Neuronal stem cell (in vitro differentiated cells): ENCODE data around the gene CTDSPL2.

Experiments used
- DNase-seq: peaks from one replicate; pipeline ENCODE4 v3.0.0-alpha.2; 2013; ENCODE audit warnings: low spot score
- H2AFZ ChIP-seq: one replicate; pipeline ENCODE4 v1.6.1; 2013; ENCODE audit warnings: mild to moderate bottlenecking, low read length, inconsistent platforms
- H2AK5ac ChIP-seq: 2 replicates; pipeline ENCODE4 v1.6.1; 2013; ENCODE audit warnings: low read depth, mild to moderate bottlenecking, inconsistent platforms, low read length, moderate library complexity, mixed read lengths
- H2BK120ac ChIP-seq: 2 replicates; pipeline ENCODE4 v1.6.1; 2013; ENCODE audit warnings: low read depth, mild to moderate bottlenecking, inconsistent platforms, low read length, moderate library complexity, mixed read lengths
- H2BK12ac ChIP-seq: one replicate; pipeline ENCODE4 v1.6.1; 2013; ENCODE audit warnings: low read length, inconsistent platforms
- H2BK15ac ChIP-seq: 2 replicates; pipeline ENCODE4 v1.6.1; 2013; ENCODE audit warnings: mild to moderate bottlenecking, low read length, inconsistent platforms, mixed read lengths
- H2BK5ac ChIP-seq: one replicate; pipeline ENCODE4 v1.6.1; 2013; ENCODE audit warnings: inconsistent platforms, mild to moderate bottlenecking, low read length, moderate library complexity
- H3K14ac ChIP-seq: one replicate; pipeline ENCODE4 v1.6.1; 2013; ENCODE audit warnings: low read length, inconsistent platforms
- H3K18ac ChIP-seq: 2 replicates; pipeline ENCODE4 v1.6.1; 2013; ENCODE audit warnings: low read length, inconsistent platforms
- H3K23ac ChIP-seq: 2 replicates; pipeline ENCODE4 v1.6.1; 2013; ENCODE audit warnings: low read depth, mild to moderate bottlenecking, mixed read lengths, low read length, inconsistent platforms; ENCODE audit not compliant: poor library complexity
- H3K27ac ChIP-seq: replicated peaks from 3 replicates; pipeline ENCODE4 v1.5.1; 2013; ENCODE audit warnings: low read length, inconsistent platforms
- H3K27me3 ChIP-seq, 3 experiments: 2 replicates each; pipeline ENCODE4 v1.6.1; 2013; ENCODE audit warnings: low read length in 3 of 3, mild to moderate bottlenecking in 2 of 3, inconsistent platforms in 1 of 3, low read depth in 1 of 3, mixed read lengths in 1 of 3, moderate library complexity in 1 of 3; ENCODE audit not compliant: control insufficient read depth in 3 of 3, insufficient read depth in 3 of 3
- H3K36me3 ChIP-seq, 2 donors: replicated peaks in 1 of 2; 2 replicates each; pipeline ENCODE4 v1.6.1; 2013; ENCODE audit warnings: low read length in 2 of 2; ENCODE audit not compliant: control insufficient read depth in 2 of 2, insufficient read depth in 2 of 2
- H3K4ac ChIP-seq: 2 replicates; pipeline ENCODE4 v1.6.1; 2013; ENCODE audit warnings: inconsistent platforms, mild to moderate bottlenecking, low read length, moderate library complexity
- H3K4me1 ChIP-seq, 2 donors: 1 replicate in 1 of 2; 2 replicates in 1 of 2; pipeline ENCODE4 v1.6.1; 2013; ENCODE audit warnings: low read length in 2 of 2, low read depth in 1 of 2; ENCODE audit not compliant: control insufficient read depth in 2 of 2, insufficient read depth in 1 of 2
- H3K4me2 ChIP-seq: one replicate; pipeline ENCODE4 v1.6.1; 2013; ENCODE audit warnings: mild to moderate bottlenecking, low read length, inconsistent platforms; ENCODE audit not compliant: insufficient read depth, poor library complexity, severe bottlenecking
- H3K4me3 ChIP-seq, 2 donors: 2 replicates each; pipeline ENCODE4 v1.5.1; 2013; ENCODE audit warnings: low read length in 2 of 2, mild to moderate bottlenecking in 2 of 2, inconsistent platforms in 1 of 2, moderate library complexity in 1 of 2
- H3K79me1 ChIP-seq: one replicate; pipeline ENCODE4 v1.6.1; 2013; ENCODE audit warnings: low read depth, mild to moderate bottlenecking, inconsistent platforms, low read length, moderate library complexity
- H3K9ac ChIP-seq: one replicate; pipeline ENCODE4 v1.6.1; 2013; ENCODE audit warnings: mild to moderate bottlenecking, low read depth, low read length, inconsistent platforms; ENCODE audit not compliant: poor library complexity
- H3K9me3 ChIP-seq, 2 donors: replicated peaks in 1 of 2; 2 replicates each; pipeline versions ENCODE3 to v1.6.1; 2013; ENCODE audit warnings: low read length in 2 of 2, mild to moderate bottlenecking in 2 of 2, inconsistent platforms in 1 of 2, low read depth in 1 of 2, mixed read lengths in 1 of 2, moderate library complexity in 1 of 2; ENCODE audit not compliant: control insufficient read depth in 2 of 2, insufficient read depth in 1 of 2
- H4K8ac ChIP-seq: one replicate; pipeline ENCODE4 v1.6.1; 2013; ENCODE audit warnings: low read depth, mild to moderate bottlenecking, inconsistent platforms, low read length, moderate library complexity
- H4K91ac ChIP-seq: one replicate; pipeline ENCODE4 v1.6.1; 2013; ENCODE audit warnings: low read length, low read depth, mild to moderate bottlenecking, inconsistent platforms; ENCODE audit not compliant: poor library complexity
- WGBS, 2 donors: extraction: QIAGEN DNeasy Blood & Tissue Kit; methylation state at CpG; one replicate each; pipeline ENCODE4 v1.1.7; 2013; ENCODE audit warnings: missing lambda C conversion rate in 2 of 2, mixed read lengths in 1 of 2; ENCODE audit not compliant: insufficient read length in 2 of 2, insufficient replicate concordance in 1 of 2; ENCODE audit errors: extremely low coverage in 2 of 2; 5-methylcytosine and 5-hydroxymethylcytosine counted together

The CTDSPL2 gene

DNA sequence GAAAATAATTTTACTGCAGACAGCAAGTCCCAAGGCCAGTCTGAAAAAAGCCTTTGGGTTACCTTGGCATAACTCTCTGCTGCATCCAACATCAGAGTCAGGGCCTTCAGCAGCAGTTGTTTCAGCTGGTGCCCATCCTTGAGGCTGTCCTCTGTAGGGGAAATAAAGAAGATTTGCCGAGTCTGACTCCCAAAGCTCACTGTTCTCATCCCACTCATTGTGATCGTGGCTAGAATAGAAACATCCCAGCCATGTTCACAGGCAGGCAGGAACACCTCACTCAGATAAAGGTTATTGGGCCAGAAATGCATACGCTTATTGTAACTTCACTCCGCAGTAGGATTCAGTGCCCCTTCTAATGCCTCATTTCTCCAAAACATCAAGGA, 138.7 kb downstream of the CTDSPL2 start:
- Histone ChIP-seq H2BK5ac (no peak overlapping the region), H3K4ac (no peak overlapping the region), H2BK12ac (no peak overlapping the region), H3K4me1 (no peaks in the 10 kb centered on the region), H4K8ac (no peak overlapping the region), H3K79me1 (no peaks in the 10 kb centered on the region), H3K9ac (no peak overlapping the region), H3K36me3 (peaks cover 42 to 97% of the 10 kb centered on the region in 2 donors), H3K27ac (no peak overlapping the region), H2AK5ac (no peak overlapping the region), H4K91ac (no peak overlapping the region), H2BK120ac (no peak overlapping the region), H2BK15ac (no peak overlapping the region), H3K18ac (no peak overlapping the region), H3K9me3 (peaks cover 17 to 34% of the 10 kb centered on the region in 2 donors), H3K27me3 (no peaks in the 10 kb centered on the region), H2AFZ (no peak overlapping the region), H3K4me3 (no peak overlapping the region), H3K4me2 (no peak overlapping the region), H3K23ac (no peak overlapping the region), H3K14ac (no peak overlapping the region)
- no CpG with 5 or more reads among the region's 4 CpGs for whole genome bisulfite sequencing, 2 donors
- DNase-seq, result no peak

DNA sequence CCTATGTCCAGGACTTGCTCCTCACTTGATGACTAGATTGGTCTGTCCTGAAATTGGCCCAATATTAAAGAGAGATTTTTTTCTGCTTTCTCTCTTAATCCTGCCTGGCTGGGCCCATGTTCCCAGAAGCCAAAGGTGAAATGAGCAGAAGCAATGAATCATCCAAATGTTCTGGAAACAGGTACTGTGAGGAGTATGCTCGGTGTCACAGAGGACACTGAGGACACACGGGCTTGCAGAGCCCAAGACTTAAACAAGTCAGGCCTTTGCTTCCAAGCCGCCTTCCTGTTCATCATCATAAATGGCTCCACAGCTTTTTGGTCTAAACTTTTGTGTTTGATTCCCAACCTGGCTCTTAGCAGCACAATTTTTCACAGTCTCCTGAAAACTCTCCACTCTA, 140.9 kb downstream of the CTDSPL2 start:
- Histone ChIP-seq H2AK5ac (no peak overlapping the region), H3K9ac (no peak overlapping the region), H4K91ac (no peak overlapping the region), H3K4me3 (no peak overlapping the region), H3K9me3 (peaks cover 17 to 31% of the 10 kb centered on the region in 2 donors), H3K14ac (no peak overlapping the region), H2AFZ (no peak overlapping the region), H2BK5ac (no peak overlapping the region), H3K18ac (no peak overlapping the region), H2BK15ac (no peak overlapping the region), H2BK12ac (no peak overlapping the region), H2BK120ac (no peak overlapping the region), H3K27me3 (no peaks in the 10 kb centered on the region), H3K23ac (no peak overlapping the region), H3K4me1 (no peaks in the 10 kb centered on the region), H4K8ac (no peak overlapping the region), H3K27ac (no peak overlapping the region), H3K79me1 (no peaks in the 10 kb centered on the region), H3K4me2 (no peak overlapping the region), H3K4ac (no peak overlapping the region), H3K36me3 (peaks cover 40 to 88% of the 10 kb centered on the region in 2 donors)
- no CpG with 5 or more reads among the region's 3 CpGs for WGBS, 2 donors
- DNase-seq, result no peak

DNA sequence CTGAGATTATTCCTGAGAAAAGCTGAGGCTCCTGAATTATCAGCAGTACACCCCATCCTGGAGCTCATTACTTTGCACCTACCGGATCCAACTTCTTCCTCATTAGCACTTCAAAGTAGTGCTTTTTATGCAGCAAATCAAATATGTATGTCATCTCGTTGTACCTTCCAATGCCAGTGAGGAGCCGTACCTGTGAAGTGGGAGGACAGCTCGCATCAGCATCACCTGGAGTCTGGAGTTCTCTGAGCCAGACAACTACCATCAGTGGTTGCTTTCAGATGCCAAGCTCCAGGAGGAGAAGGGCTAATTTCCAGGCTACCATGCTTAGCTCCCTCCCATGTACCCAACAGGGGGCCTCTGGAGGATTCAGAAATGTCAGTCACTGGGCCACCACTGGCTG, 141.9 kb downstream of the CTDSPL2 start:
- Histone ChIP-seq H2BK15ac (no peak overlapping the region), H3K18ac (no peak overlapping the region), H2AK5ac (no peak overlapping the region), H3K36me3 (peaks cover 34 to 88% of the 10 kb centered on the region in 2 donors), H3K4ac (no peak overlapping the region), H3K79me1 (peaks cover 2% of the 10 kb centered on the region), H4K8ac (no peak overlapping the region), H2BK5ac (no peak overlapping the region), H2BK12ac (no peak overlapping the region), H3K9me3 (peaks cover 17 to 22% of the 10 kb centered on the region in 2 donors), H3K9ac (no peak overlapping the region), H3K4me2 (no peak overlapping the region), H4K91ac (no peak overlapping the region), H3K4me3 (no peak overlapping the region), H3K27ac (no peak overlapping the region), H2AFZ (no peak overlapping the region), H2BK120ac (no peak overlapping the region), H3K4me1 (no peaks in the 10 kb centered on the region), H3K14ac (no peak overlapping the region), H3K23ac (no peak overlapping the region), H3K27me3 (no peaks in the 10 kb centered on the region)
- WGBS, 2 donors, result no CpG with 5 or more reads among the region's 4 CpGs
- no peak for DNase-seq

DNA sequence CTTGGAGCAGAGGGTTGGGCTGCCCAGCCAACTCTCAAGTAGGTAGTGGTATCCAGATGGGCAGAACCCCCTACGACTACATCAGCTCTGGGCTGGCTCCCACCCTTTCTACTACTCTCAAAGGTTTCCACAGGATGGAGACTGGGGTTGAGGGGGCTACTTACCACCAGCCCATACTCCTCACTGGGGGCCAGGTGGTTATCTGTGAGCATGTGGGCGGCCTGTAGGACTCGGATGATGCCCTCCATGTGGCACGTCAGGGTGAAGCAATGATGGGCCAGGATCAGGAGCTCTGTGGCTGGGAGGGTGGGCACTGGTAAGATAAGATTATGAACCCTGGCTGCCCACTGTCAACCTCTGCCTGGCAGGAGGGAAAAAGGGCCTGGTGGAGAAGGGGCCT, 142.9 kb downstream of the CTDSPL2 start:
- Histone ChIP-seq H2AFZ (no peak overlapping the region), H3K4me2 (no peak overlapping the region), H3K27me3 (no peaks in the 10 kb centered on the region), H3K4ac (no peak overlapping the region), H3K9ac (no peak overlapping the region), H3K4me3 (no peak overlapping the region), H2BK120ac (no peak overlapping the region), H3K79me1 (peaks cover 2% of the 10 kb centered on the region), H3K27ac (no peak overlapping the region), H4K91ac (no peak overlapping the region), H3K14ac (no peak overlapping the region), H2BK12ac (no peak overlapping the region), H3K9me3 (peaks cover 10 to 11% of the 10 kb centered on the region in 2 donors), H3K36me3 (peaks cover 29 to 88% of the 10 kb centered on the region in 2 donors), H3K23ac (no peak overlapping the region), H3K4me1 (no peaks in the 10 kb centered on the region), H2BK15ac (no peak overlapping the region), H2BK5ac (no peak overlapping the region), H3K18ac (peak overlapping the region; percentile 25), H4K8ac (no peak overlapping the region), H2AK5ac (no peak overlapping the region)
- WGBS, 2 donors, result no CpG with 5 or more reads among the region's 4 CpGs
- no peak for DNase-seq
